SK-N-SH (cell line): Measurements from ENCODE around the gene TANC1. TPM values are rescaled to one million over a fixed set of nuclear protein-coding genes. Genes with fewer than 3 reads are reported as not detected.
A peak's percentile ranks its signal among the peaks of the same experiment; 100 is the strongest.

ENCODE experiments used
- CTCF ChIA-PET: fragments of 300-600, 350-600 bp; formaldehyde crosslinking; extraction: SDS; loops from one replicate; lab custom pipeline; 2021; lab: Yijun Ruan, JAX
- POLR2A ChIA-PET: fragments of 350-600 bp; sonication (Branson Sonifier 250); formaldehyde crosslinking; extraction: SDS; loops from one replicate; lab custom pipeline; 2020; ENCODE audit warnings: antibody characterized with exemption, inconsistent platforms; lab: Yijun Ruan, JAX
- DNase-seq: peaks from one replicate; pipeline ENCODE4 v3.0.0; 2012
- H2AFZ ChIP-seq: fragments of 200-600 bp; sonication (generic); 2 replicates; pipeline ENCODE4 v1.8.1; 2016; ENCODE audit warnings: antibody characterized with exemption, mild to moderate bottlenecking, low read depth
- H3F3A ChIP-seq: fragments of 200-600 bp; sonication (generic); replicated peaks from 2 replicates; pipeline ENCODE3; 2016; ENCODE audit warnings: antibody characterized with exemption, mild to moderate bottlenecking; ENCODE audit not compliant: insufficient read depth
- H3K27ac ChIP-seq, 2 experiments: fragments of 200-500 bp in 1 of 2; fragments of 200-600 bp in 1 of 2; sonication (Bioruptor generic) in 1 of 2; sonication (generic), shearing (Covaris generic) in 1 of 2; 2 replicates each; pipeline versions ENCODE4 v1.5.1 to v1.6.1; 2014 to 2016; ENCODE audit warnings: low read depth in 2 of 2, inconsistent platforms in 1 of 2, low read length in 1 of 2, mild to moderate bottlenecking in 1 of 2, mixed read lengths in 1 of 2
- H3K27me3 ChIP-seq: fragments of 200-600 bp; sonication (generic), shearing (Covaris generic); 2 replicates; pipeline ENCODE4 v1.6.1; 2016; ENCODE audit warnings: mixed run types; ENCODE audit not compliant: insufficient read depth
- H3K36me3 ChIP-seq, 2 experiments: fragments of 200-500 bp in 1 of 2; fragments of 200-600 bp in 1 of 2; sonication (Bioruptor generic) in 1 of 2; sonication (generic) in 1 of 2; replicated peaks in 1 of 2; 2 replicates each; pipeline versions ENCODE3 to v1.5.1; 2014 to 2016; ENCODE audit warnings: low read length in 1 of 2, mild to moderate bottlenecking in 1 of 2; ENCODE audit not compliant: insufficient read depth in 2 of 2, control insufficient read depth in 1 of 2
- H3K4me1 ChIP-seq, 2 experiments: fragments of 200-500 bp in 1 of 2; fragments of 200-600 bp in 1 of 2; sonication (Bioruptor generic) in 1 of 2; sonication (generic), shearing (Covaris generic) in 1 of 2; 2 replicates each; pipeline versions ENCODE4 v1.5.1 to v1.6.1; 2014 to 2016; ENCODE audit warnings: low read depth in 1 of 2, low read length in 1 of 2, mixed run types in 1 of 2; ENCODE audit not compliant: insufficient read depth in 2 of 2, control insufficient read depth in 1 of 2
- H3K4me2 ChIP-seq: fragments of 200-600 bp; sonication (generic), shearing (Covaris generic); 2 replicates; pipeline ENCODE4 v1.6.1; 2017; ENCODE audit warnings: mixed run types
- H3K4me3 ChIP-seq, 2 experiments: fragments of 200-500 bp in 1 of 2; fragments of 200-600 bp in 1 of 2; sonication (Bioruptor generic) in 1 of 2; sonication (generic), shearing (Covaris generic) in 1 of 2; 2 replicates each; pipeline versions ENCODE4 v1.5.1 to v1.8.1; 2014 to 2016; ENCODE audit warnings: low read depth in 2 of 2, inconsistent platforms in 1 of 2, low read length in 1 of 2, mild to moderate bottlenecking in 1 of 2, mixed read lengths in 1 of 2, moderate library complexity in 1 of 2
- H3K79me2 ChIP-seq: fragments of 200-600 bp; sonication (generic); 2 replicates; pipeline ENCODE4 v1.8.1; 2017; ENCODE audit warnings: mild to moderate bottlenecking; ENCODE audit not compliant: insufficient read depth
- H3K9ac ChIP-seq: fragments of 200-600 bp; sonication (generic); 2 replicates; pipeline ENCODE4 v1.6.1; 2017; ENCODE audit warnings: mixed run types
- H3K9me2 ChIP-seq: fragments of 200-600 bp; sonication (generic); 2 replicates; pipeline ENCODE4 v1.6.1; 2017; ENCODE audit warnings: mixed run types
- H3K9me3 ChIP-seq: fragments of 200-600 bp; sonication (generic); 2 replicates; pipeline ENCODE4 v1.6.1; 2017; ENCODE audit warnings: mixed run types, mild to moderate bottlenecking, moderate library complexity
- H4K20me1 ChIP-seq: fragments of 200-600 bp; sonication (generic); 2 replicates; pipeline ENCODE4 v1.6.1; 2017; ENCODE audit warnings: mild to moderate bottlenecking, mixed run types; ENCODE audit not compliant: insufficient read depth
- CHD2 ChIP-seq: fragments of 150-350 bp; IDR thresholded peaks from 2 replicates; pipeline ENCODE4 v1.6.1; 2018; ENCODE audit warnings: low read length; ENCODE audit not compliant: partially characterized antibody
- EP300 ChIP-seq, 2 experiments: IDR thresholded peaks; 2 replicates each; pipeline versions ENCODE4 v1.4.0 to v1.6.1; 2012; ENCODE audit warnings: borderline replicate concordance in 1 of 2, low read depth in 1 of 2, low read length in 1 of 2
- EZH2phosphoT487 ChIP-seq: fragments of 200-600 bp; sonication (generic); IDR thresholded peaks from 2 replicates; pipeline ENCODE4 v1.6.1; 2017; ENCODE audit warnings: low read depth, mixed run types, mild to moderate bottlenecking, antibody characterized with exemption, moderate library complexity, borderline replicate concordance
- FOXJ3 ChIP-seq: sonication (generic); formaldehyde crosslinking; IDR thresholded peaks from 2 replicates; pipeline ENCODE4 v1.5.1; 2020; ENCODE audit warnings: mild to moderate bottlenecking, missing genetic modification reagents
- FOXM1 ChIP-seq: IDR thresholded peaks from 2 replicates; pipeline ENCODE4 v1.4.0; 2012; ENCODE audit warnings: low read depth, mild to moderate bottlenecking
- GABPA ChIP-seq: IDR thresholded peaks from 2 replicates; pipeline ENCODE4 v1.4.0; 2012; ENCODE audit warnings: low read depth, mild to moderate bottlenecking
- GATA2 ChIP-seq: sonication (generic); formaldehyde crosslinking; IDR thresholded peaks from 2 replicates; pipeline ENCODE4 v1.5.0; 2020; ENCODE audit warnings: mild to moderate bottlenecking, missing genetic modification reagents
- MEF2A ChIP-seq: IDR thresholded peaks from 2 replicates; pipeline ENCODE4 v1.4.0; 2012; ENCODE audit warnings: low read depth, borderline replicate concordance
- NFIC ChIP-seq: IDR thresholded peaks from 2 replicates; pipeline ENCODE4 v1.4.0; 2012; ENCODE audit warnings: borderline replicate concordance
- NRF1 ChIP-seq: IDR thresholded peaks from 2 replicates; pipeline ENCODE4 v1.6.1; 2012; ENCODE audit warnings: low read depth, mild to moderate bottlenecking, low read length
- POLR2AphosphoS5 ChIP-seq: IDR thresholded peaks from 2 replicates; pipeline ENCODE4 v1.6.1; 2012; ENCODE audit warnings: low read depth, low read length
- RCOR1 ChIP-seq: fragments of 150-350 bp; IDR thresholded peaks from 2 replicates; pipeline ENCODE4 v1.6.1; 2017; ENCODE audit warnings: antibody characterized with exemption, low read length
- RXRA ChIP-seq: IDR thresholded peaks from 2 replicates; pipeline ENCODE4 v1.4.0; 2012; ENCODE audit warnings: low read depth, mild to moderate bottlenecking, borderline replicate concordance
- SMC3 ChIP-seq: IDR thresholded peaks from 2 replicates; pipeline ENCODE4 v1.6.1; 2012; ENCODE audit warnings: low read depth, low read length, improper control_type of control experiment
- TEAD4 ChIP-seq: IDR thresholded peaks from 2 replicates; pipeline ENCODE4 v1.4.0; 2012; ENCODE audit warnings: mild to moderate bottlenecking, borderline replicate concordance; ENCODE audit not compliant: insufficient read depth
- YY1 ChIP-seq: IDR thresholded peaks from 2 replicates; pipeline ENCODE4 v1.4.0; 2012; ENCODE audit warnings: low read depth, mild to moderate bottlenecking
- WGBS: methylation state at CpG from one replicate; pipeline ENCODE4 v1.1.6; 2017; ENCODE audit warnings: low lambda C conversion rate; 5-methylcytosine and 5-hydroxymethylcytosine counted together
- polyA plus RNA-seq, 3 experiments: library from polyadenylated mRNA; depleted of rRNA; stranded (reverse); fragments of >200 nt; gene quantifications; 2 replicates each; pipeline ENCODE4 v1.2.3, GENCODE V29; 2012
- TF ChIP-seq, protein P1 (sequence below): IDR thresholded peaks from 2 replicates; pipeline ENCODE4 v1.4.0; 2012; ENCODE audit warnings: low read depth
- TF ChIP-seq, protein P2 (sequence below): IDR thresholded peaks from 2 replicates; pipeline ENCODE4 v1.4.0; 2012; ENCODE audit warnings: low read depth, borderline replicate concordance
- TF ChIP-seq, protein P3 (sequence below): fragments of 150-350 bp; IDR thresholded peaks from 2 replicates; pipeline ENCODE4 v1.6.1; 2017; ENCODE audit warnings: antibody characterized with exemption, low read length, low read depth, borderline replicate concordance
- TF ChIP-seq, protein P4 (sequence below): IDR thresholded peaks from 2 replicates; pipeline ENCODE4; 2012
- TF ChIP-seq, protein P5 (sequence below): IDR thresholded peaks from 2 replicates; pipeline ENCODE4 v1.4.0; 2012; ENCODE audit warnings: low read depth, borderline replicate concordance

Gene TANC1
- polyA plus RNA-seq, 1 of the 3 experiments (the other 2 are of a cell fraction) = 19.2 TPM

DNA sequence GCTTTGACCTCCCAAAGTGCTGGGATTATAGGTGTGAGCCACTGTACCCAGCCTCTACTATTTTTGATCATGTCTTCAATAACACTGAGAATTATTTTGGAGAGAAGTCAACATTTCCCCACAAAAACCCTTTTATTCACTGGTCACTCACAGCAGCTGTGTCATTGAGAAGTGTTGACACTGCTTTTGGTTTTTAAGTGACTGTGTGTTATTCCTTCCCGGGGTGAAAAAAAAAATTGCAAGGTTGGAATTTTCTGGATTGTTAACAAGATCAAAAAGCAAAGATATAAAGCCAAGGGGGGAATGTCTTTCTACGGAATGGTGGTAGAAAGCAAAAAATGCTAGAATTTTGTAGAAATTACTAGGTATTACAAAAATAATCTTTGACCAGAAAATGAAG is 61.5 kb downstream of the TANC1 start:
- peak overlapping the region; percentile 84 to 86 for H3K27ac ChIP-seq
- 0 out of 2 replicates have a peak overlapping the region, but pooled peaks have one; percentile 76 for H3K4me2 ChIP-seq
- no peak overlapping the region for H3K9ac ChIP-seq
- TF ChIP-seq RCOR1 = no peak
- TF ChIP-seq RXRA = no peak
- no peak for TF ChIP-seq NRF1
- H4K20me1 ChIP-seq = peaks cover 11% of the 10 kb centered on the region; the same call in 1 of the 2 replicates
- no peaks in the 10 kb centered on the region for H3K9me2 ChIP-seq
- no peak for DNase-seq
- H2AFZ ChIP-seq = no peak overlapping the region
- WGBS = 67% methylated on average over 2 of the region's 2 CpGs
- H3K79me2 ChIP-seq = peaks cover 78% of the 10 kb centered on the region
- no peaks in the 10 kb centered on the region for H3K36me3 ChIP-seq
- H3K27me3 ChIP-seq = no peaks in the 10 kb centered on the region
- CTCF ChIA-PET = interaction anchor here (0.9 to 1.4 kb wide), 2 partner anchors 23 to 89 kb away, joined by 4 to 5 read pairs; no protein-coding TSS in a partner anchor
- H3K4me1 ChIP-seq = peaks cover 12 to 27% of the 10 kb centered on the region in 2 experiments; a peak in 3 of 4 replicates
- POLR2A ChIA-PET = no interaction called here
- H3F3A ChIP-seq = peaks cover 21% of the 10 kb centered on the region
- H3K9me3 ChIP-seq = no peaks in the 10 kb centered on the region
- H3K4me3 ChIP-seq = no peak overlapping the region

DNA sequence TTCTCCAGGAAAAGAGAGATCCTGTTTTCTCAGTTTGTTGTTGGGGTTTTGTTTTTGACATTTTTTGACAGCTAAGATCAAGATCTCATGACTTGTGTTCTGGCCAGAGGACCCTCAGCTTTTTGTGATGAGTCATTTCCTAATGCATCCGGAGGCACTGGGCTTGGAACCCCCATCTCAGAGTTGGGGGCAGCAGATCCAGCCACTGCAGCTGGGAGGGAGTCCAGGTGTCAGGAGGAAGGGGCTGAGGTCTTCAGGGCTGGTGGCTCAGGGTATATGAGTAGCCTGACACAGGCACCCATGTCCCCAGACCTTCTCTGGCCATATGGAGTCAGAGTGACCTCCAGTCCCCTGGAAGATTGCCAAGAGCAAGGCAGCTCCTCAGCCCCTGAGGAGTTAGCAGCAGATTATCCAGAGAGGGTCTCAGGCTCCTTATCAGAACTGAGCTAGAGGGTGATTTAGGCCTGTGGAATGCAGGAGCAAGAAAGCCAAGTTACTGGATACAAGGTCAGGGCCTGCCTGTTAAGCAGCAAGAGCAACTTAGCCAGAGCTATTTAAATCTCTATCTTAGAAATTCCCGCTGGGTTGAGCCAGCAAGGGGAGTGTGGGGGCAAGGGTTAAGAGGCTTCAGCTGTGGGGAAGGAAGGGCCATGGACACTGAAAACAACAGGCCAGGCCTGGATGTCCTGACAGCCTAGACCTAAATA is 62.4 kb downstream of the TANC1 start:
- POLR2A ChIA-PET = interaction anchor here (0.9 to 1.0 kb wide), 2 partner anchors 21 to 62 kb away, joined by 3 to 5 read pairs; partner anchors contain the start of gene TANC1
- H3K9me3 ChIP-seq = no peaks in the 10 kb centered on the region
- peaks cover 21% of the 10 kb centered on the region for H3F3A ChIP-seq
- H3K4me2 ChIP-seq = peak overlapping the region; percentile 76
- no peaks in the 10 kb centered on the region for H3K9me2 ChIP-seq
- 8% methylated on average over 2 of the region's 2 CpGs for WGBS
- no peaks in the 10 kb centered on the region for H3K27me3 ChIP-seq
- peak overlapping the region; percentile 84 to 86 for H3K27ac ChIP-seq
- peaks cover 11% of the 10 kb centered on the region; the same call in 1 of the 2 replicates for H4K20me1 ChIP-seq
- H3K4me1 ChIP-seq = peaks cover 14 to 27% of the 10 kb centered on the region in 2 experiments; a peak in 3 of 4 replicates
- H3K4me3 ChIP-seq = no peak overlapping the region
- H2AFZ ChIP-seq = no peak overlapping the region
- peak; percentile 59 for DNase-seq
- H3K9ac ChIP-seq = no peak overlapping the region; the same call in 1 of the 2 replicates
- CTCF ChIA-PET = interaction anchor here (0.9 to 2.1 kb wide), 4 partner anchors 10 to 88 kb away, joined by 4 to 6 read pairs (median 4); no protein-coding TSS in a partner anchor
- H3K36me3 ChIP-seq = no peaks in the 10 kb centered on the region
- peaks cover 83% of the 10 kb centered on the region for H3K79me2 ChIP-seq
- TF ChIP-seq FOXJ3 (CRISPR knock-in tag) (no peak), SMC3 (no peak), YY1 (no peak), EP300 (IDR thresholded peaks at IDR 0.05; ENCODE audit: borderline replicate concordance in 1 of 2, low read depth in 1 of 2, low read length in 1 of 2) (peak; percentile 6 to 39; a peak in 3 of 4 replicates), GATA2 (CRISPR knock-in tag) (no peak), NFIC (peak; percentile 53), EZH2phosphoT487 (no peak), NRF1 (no peak), MEF2A (no peak; the same call in 1 of the 2 replicates), FOXM1 (no peak), POLR2AphosphoS5 (no peak; the same call in 1 of the 2 replicates), TEAD4 (peak; percentile 67; the same call in 1 of the 2 replicates), RCOR1 (peak; percentile 51; the same call in 1 of the 2 replicates), GABPA (no peak), CHD2 (no peak)
- TF ChIP-seq, protein P1, sequence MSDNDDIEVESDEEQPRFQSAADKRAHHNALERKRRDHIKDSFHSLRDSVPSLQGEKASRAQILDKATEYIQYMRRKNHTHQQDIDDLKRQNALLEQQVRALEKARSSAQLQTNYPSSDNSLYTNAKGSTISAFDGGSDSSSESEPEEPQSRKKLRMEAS = no peak; the same call in 1 of the 2 replicates
- TF ChIP-seq, protein P2, sequence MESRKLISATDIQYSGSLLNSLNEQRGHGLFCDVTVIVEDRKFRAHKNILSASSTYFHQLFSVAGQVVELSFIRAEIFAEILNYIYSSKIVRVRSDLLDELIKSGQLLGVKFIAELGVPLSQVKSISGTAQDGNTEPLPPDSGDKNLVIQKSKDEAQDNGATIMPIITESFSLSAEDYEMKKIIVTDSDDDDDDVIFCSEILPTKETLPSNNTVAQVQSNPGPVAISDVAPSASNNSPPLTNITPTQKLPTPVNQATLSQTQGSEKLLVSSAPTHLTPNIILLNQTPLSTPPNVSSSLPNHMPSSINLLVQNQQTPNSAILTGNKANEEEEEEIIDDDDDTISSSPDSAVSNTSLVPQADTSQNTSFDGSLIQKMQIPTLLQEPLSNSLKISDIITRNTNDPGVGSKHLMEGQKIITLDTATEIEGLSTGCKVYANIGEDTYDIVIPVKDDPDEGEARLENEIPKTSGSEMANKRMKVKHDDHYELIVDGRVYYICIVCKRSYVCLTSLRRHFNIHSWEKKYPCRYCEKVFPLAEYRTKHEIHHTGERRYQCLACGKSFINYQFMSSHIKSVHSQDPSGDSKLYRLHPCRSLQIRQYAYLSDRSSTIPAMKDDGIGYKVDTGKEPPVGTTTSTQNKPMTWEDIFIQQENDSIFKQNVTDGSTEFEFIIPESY = no peak
- TF ChIP-seq, protein P3, sequence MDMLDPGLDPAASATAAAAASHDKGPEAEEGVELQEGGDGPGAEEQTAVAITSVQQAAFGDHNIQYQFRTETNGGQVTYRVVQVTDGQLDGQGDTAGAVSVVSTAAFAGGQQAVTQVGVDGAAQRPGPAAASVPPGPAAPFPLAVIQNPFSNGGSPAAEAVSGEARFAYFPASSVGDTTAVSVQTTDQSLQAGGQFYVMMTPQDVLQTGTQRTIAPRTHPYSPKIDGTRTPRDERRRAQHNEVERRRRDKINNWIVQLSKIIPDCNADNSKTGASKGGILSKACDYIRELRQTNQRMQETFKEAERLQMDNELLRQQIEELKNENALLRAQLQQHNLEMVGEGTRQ = no peak
- TF ChIP-seq, protein P4, sequence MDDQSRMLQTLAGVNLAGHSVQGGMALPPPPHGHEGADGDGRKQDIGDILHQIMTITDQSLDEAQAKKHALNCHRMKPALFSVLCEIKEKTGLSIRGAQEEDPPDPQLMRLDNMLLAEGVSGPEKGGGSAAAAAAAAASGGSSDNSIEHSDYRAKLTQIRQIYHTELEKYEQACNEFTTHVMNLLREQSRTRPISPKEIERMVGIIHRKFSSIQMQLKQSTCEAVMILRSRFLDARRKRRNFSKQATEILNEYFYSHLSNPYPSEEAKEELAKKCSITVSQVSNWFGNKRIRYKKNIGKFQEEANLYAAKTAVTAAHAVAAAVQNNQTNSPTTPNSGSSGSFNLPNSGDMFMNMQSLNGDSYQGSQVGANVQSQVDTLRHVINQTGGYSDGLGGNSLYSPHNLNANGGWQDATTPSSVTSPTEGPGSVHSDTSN = peak; percentile 66
- TF ChIP-seq, protein P5, sequence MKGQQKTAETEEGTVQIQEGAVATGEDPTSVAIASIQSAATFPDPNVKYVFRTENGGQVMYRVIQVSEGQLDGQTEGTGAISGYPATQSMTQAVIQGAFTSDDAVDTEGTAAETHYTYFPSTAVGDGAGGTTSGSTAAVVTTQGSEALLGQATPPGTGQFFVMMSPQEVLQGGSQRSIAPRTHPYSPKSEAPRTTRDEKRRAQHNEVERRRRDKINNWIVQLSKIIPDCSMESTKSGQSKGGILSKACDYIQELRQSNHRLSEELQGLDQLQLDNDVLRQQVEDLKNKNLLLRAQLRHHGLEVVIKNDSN = no peak
